ENCODE results near the gene CEACAM1. TPM values are rescaled to one million over a fixed set of nuclear protein-coding genes. Genes with fewer than 3 reads are reported as not detected.
"Not testable (repeated sequence)": the region's sequence is repeated elsewhere in the genome, so short reads cannot be mapped to it uniquely, and the experiment has no call there.

The CEACAM1 gene
- total and polyA plus RNA-seq, 7 donors, result 0.62 to 4.8 (median 1.4) TPM

GRCh38 chr19:42552086-42553065, 24.1 kb upstream of the CEACAM1 start:
- Histone ChIP-seq H3K36me3 (ENCODE audit: insufficient read depth in 1 of 2, low read depth in 1 of 2) (no peaks in the 10 kb centered on the region), H3K4me3 (no peak overlapping the region), H3K9me3 (no peaks in the 10 kb centered on the region), H3K4me1 (no peaks in the 10 kb centered on the region), H3K27me3 (ENCODE audit: insufficient read depth in 3 of 3, low read length in 2 of 3) (no peaks in the 10 kb centered on the region), H3K27ac (no peak overlapping the region)
- WGBS, 3 donors, result 73 to 84% (median 83%) methylated on average over 8 of the region's 8 CpGs
- no peak for DNase-seq
- TF ChIP-seq CTCF (IDR thresholded peaks at IDR 0.05), result no peak
- ATAC-seq, result no peak
- intact Hi-C loops (cut with DNase I), result no loop called here

GRCh38 chr19:42550521-42550920, 22.2 kb upstream of the CEACAM1 start:
- H3K4me3 ChIP-seq; H3K27me3 ChIP-seq (ENCODE audit: insufficient read depth in 3 of 3, low read length in 2 of 3); H3K27ac ChIP-seq; DNase-seq; H3K4me1 ChIP-seq; H3K36me3 ChIP-seq (ENCODE audit: insufficient read depth in 1 of 2, low read depth in 1 of 2); ATAC-seq; H3K9me3 ChIP-seq; intact Hi-C loops (cut with DNase I): not testable (repeated sequence)
- WGBS, 3 donors, result 88 to 92% (median 92%) methylated on average over 6 of the region's 6 CpGs

GRCh38 chr19:42549067-42549466, 20.8 kb upstream of the CEACAM1 start:
- H3K27me3 ChIP-seq (ENCODE audit: insufficient read depth in 3 of 3, low read length in 2 of 3); H3K4me1 ChIP-seq; ATAC-seq; H3K27ac ChIP-seq; H3K36me3 ChIP-seq (ENCODE audit: insufficient read depth in 1 of 2, low read depth in 1 of 2); H3K4me3 ChIP-seq; DNase-seq; intact Hi-C loops (cut with DNase I); H3K9me3 ChIP-seq: not testable (repeated sequence)
- WGBS, 3 donors, result 54 to 100% (median 100%) methylated on average over 1 of the region's 1 CpG

- intact Hi-C loops (cut with DNase I), result no loop called here
- ATAC-seq, result no peak
- 52 to 58% (median 57%) methylated on average over 4 of the region's 4 CpGs for WGBS, 3 donors
These were observed 20.3 kb upstream of the CEACAM1 start for GRCh38 chr19:42548552-42548951.

GRCh38 chr19:42547929-42548328, 19.6 kb upstream of the CEACAM1 start:
- no peaks in the 10 kb centered on the region for H3K36me3 ChIP-seq (ENCODE audit: insufficient read depth in 1 of 2, low read depth in 1 of 2)
- WGBS, 3 donors, result 50 to 62% (median 58%) methylated on average over 2 of the region's 2 CpGs

More at GRCh38 chr19:42548552-42548951, 20.3 kb upstream of the CEACAM1 start:
- Histone ChIP-seq H3K9me3 (no peaks in the 10 kb centered on the region), H3K4me3 (no peak overlapping the region), H3K27me3 (ENCODE audit: insufficient read depth in 3 of 3, low read length in 2 of 3) (peaks cover 0 to 3% (median 0%) of the 10 kb centered on the region in 3 donors), H3K36me3 (ENCODE audit: insufficient read depth in 1 of 2, low read depth in 1 of 2) (no peaks in the 10 kb centered on the region), H3K27ac (no peak overlapping the region), H3K4me1 (no peaks in the 10 kb centered on the region)
- DNase-seq, result no peak
- no peak for TF ChIP-seq CTCF (IDR thresholded peaks at IDR 0.05)

More at GRCh38 chr19:42547929-42548328, 19.6 kb upstream of the CEACAM1 start:
- intact Hi-C loops (cut with DNase I), result no loop called here
- Histone ChIP-seq H3K4me3 (no peak overlapping the region), H3K9me3 (no peaks in the 10 kb centered on the region), H3K27me3 (ENCODE audit: insufficient read depth in 3 of 3, low read length in 2 of 3) (peaks cover 0 to 3% (median 0%) of the 10 kb centered on the region in 3 donors), H3K27ac (no peak overlapping the region), H3K4me1 (no peaks in the 10 kb centered on the region)
- no peak for DNase-seq
- ATAC-seq, result no peak
- TF ChIP-seq CTCF (IDR thresholded peaks at IDR 0.05), result no peak

Data from psoas muscle (tissue), 8 donors.